RWPE2 (cell line): ENCODE results near the gene LVRN.

ENCODE experiments used
- ATAC-seq: fragments of 200-7000 bp; cut with Tn5 transposase; 3 replicates; pipeline ENCODE4 v1.9.1; 2021; ENCODE audit warnings: low read depth
- DNase-seq: peaks from one replicate; pipeline ENCODE4 v3.0.0-alpha.2; 2020; ENCODE audit warnings: low spot score
- H3K27ac ChIP-seq: fragments of 450-650 bp; 2 replicates; pipeline ENCODE4 v1.5.1; 2017; ENCODE audit warnings: mild to moderate bottlenecking; ENCODE audit not compliant: poor library complexity, severe bottlenecking
- H3K27me3 ChIP-seq: fragments of 250-450 bp; sonication (Bioruptor Pico); 2 replicates; pipeline ENCODE4 v1.5.1; 2021; ENCODE audit warnings: mild to moderate bottlenecking, moderate library complexity; ENCODE audit not compliant: insufficient read depth, poor library complexity, severe bottlenecking
- H3K36me3 ChIP-seq: fragments of 250-450 bp; sonication (Bioruptor Pico); 2 replicates; pipeline ENCODE4 v1.5.1; 2020; ENCODE audit warnings: low read depth, mild to moderate bottlenecking, moderate library complexity
- H3K4me1 ChIP-seq: fragments of 250-450 bp; sonication (Bioruptor Pico); 2 replicates; pipeline ENCODE4 v1.5.1; 2021; ENCODE audit warnings: mild to moderate bottlenecking, moderate library complexity; ENCODE audit not compliant: insufficient read depth, poor library complexity, severe bottlenecking
- H3K4me3 ChIP-seq: fragments of 250-450 bp; sonication (Bioruptor Pico); 2 replicates; pipeline ENCODE4 v1.5.1; 2021; ENCODE audit warnings: mild to moderate bottlenecking, moderate library complexity; ENCODE audit not compliant: severe bottlenecking
- H3K9me3 ChIP-seq: fragments of 250-450 bp; sonication (Bioruptor Pico); 2 replicates; pipeline ENCODE4 v1.5.1; 2021; ENCODE audit warnings: mild to moderate bottlenecking, moderate library complexity; ENCODE audit not compliant: severe bottlenecking
- CTCF ChIP-seq: fragments of 450-650 bp; IDR thresholded peaks from one replicate; pipeline ENCODE4 v1.5.1; 2017; ENCODE audit warnings: mild to moderate bottlenecking, moderate library complexity; ENCODE audit not compliant: poor library complexity, severe bottlenecking

LVRN gene

GRCh38 chr5:115985802-115986757, 23.8 kb downstream of the LVRN start:
- Histone ChIP-seq H3K4me3 (no peak overlapping the region), H3K27ac (no peak overlapping the region), H3K27me3 (peaks cover under 1% of the 10 kb centered on the region), H3K36me3 (no peaks in the 10 kb centered on the region), H3K9me3 (no peaks in the 10 kb centered on the region), H3K4me1 (no peaks in the 10 kb centered on the region)
- no peak for TF ChIP-seq CTCF
- no peak for ATAC-seq
- DNase-seq: no peak

GRCh38 chr5:115988002-115988401, 25.7 kb downstream of the LVRN start:
- DNase-seq (no peak), ATAC-seq (no peak)
- no peaks in the 10 kb centered on the region for H3K4me1 ChIP-seq

GRCh38 chr5:115992848-115993350, 30.6 kb downstream of the LVRN start:
- no peaks in the 10 kb centered on the region for H3K4me1 ChIP-seq
- no peak for ATAC-seq
- no peak for TF ChIP-seq CTCF
- no peak overlapping the region for H3K4me3 ChIP-seq
- no peaks in the 10 kb centered on the region for H3K9me3 ChIP-seq
- no peak overlapping the region for H3K27ac ChIP-seq
- no peak for DNase-seq
- peaks cover 23% of the 10 kb centered on the region for H3K27me3 ChIP-seq
- no peaks in the 10 kb centered on the region for H3K36me3 ChIP-seq

More at GRCh38 chr5:115988002-115988401, 25.7 kb downstream of the LVRN start:
- Histone ChIP-seq H3K27me3 (peaks cover 14% of the 10 kb centered on the region), H3K4me3 (no peak overlapping the region), H3K9me3 (no peaks in the 10 kb centered on the region), H3K27ac (no peak overlapping the region), H3K36me3 (no peaks in the 10 kb centered on the region)
- no peak for TF ChIP-seq CTCF

- H3K36me3 ChIP-seq: no peaks in the 10 kb centered on the region
- no peak for TF ChIP-seq CTCF
- no peak overlapping the region for H3K27ac ChIP-seq
- H3K27me3 ChIP-seq: peaks cover 23% of the 10 kb centered on the region
- no peaks in the 10 kb centered on the region for H3K4me1 ChIP-seq
- H3K4me3 ChIP-seq: no peak overlapping the region
- ATAC-seq (no peak), DNase-seq (no peak)
- no peaks in the 10 kb centered on the region for H3K9me3 ChIP-seq
Measured at GRCh38 chr5:115995351-115995750, 33.1 kb downstream of the LVRN start.
